NCI-H2081 treated with DMSO at 0.1 percent for 48 hours (cell line): ENCODE results near the gene CRISPLD2.

Experiments
- DNase-seq: peaks from one replicate; lab custom pipeline; 2025; lab: John Stamatoyannopoulos, UW

CRISPLD2 gene

DNA sequence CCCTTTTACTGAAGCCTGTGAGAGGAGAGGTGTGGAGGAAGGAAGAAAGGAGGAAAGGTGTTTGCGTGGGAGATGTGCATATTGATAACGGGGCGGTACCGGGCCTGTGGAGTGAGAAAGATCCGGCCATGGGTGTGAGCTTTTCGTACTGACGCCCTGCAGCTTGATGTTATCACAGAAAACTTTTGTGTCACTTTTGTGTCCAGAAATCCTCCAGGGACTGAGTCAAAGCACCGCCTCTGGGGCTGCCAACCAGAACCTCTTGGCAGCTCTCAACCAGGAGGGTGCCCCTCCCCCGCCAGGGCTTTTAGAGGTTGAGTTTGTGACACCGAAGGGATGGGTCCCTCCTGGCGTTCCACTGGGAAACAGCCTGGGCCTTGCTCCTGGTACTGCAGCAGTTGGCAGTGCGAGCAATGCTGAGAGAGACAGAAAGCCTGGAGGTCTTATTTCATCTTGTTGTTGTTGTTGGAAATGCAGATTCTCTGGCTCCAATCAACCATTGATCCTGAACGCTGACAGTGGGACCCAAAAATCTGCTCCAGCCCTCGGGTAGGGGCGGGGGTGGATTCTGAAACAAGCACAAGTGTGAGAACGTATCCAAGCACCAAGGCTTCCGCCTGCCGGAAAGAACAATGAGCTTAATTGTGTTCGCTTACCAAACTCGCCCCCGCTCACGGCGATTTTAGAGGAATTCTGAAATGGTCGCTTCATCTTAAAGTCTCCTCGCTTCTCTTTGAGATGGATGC lies 65.0 kb downstream of the CRISPLD2 start:
- no peak for DNase-seq

DNA sequence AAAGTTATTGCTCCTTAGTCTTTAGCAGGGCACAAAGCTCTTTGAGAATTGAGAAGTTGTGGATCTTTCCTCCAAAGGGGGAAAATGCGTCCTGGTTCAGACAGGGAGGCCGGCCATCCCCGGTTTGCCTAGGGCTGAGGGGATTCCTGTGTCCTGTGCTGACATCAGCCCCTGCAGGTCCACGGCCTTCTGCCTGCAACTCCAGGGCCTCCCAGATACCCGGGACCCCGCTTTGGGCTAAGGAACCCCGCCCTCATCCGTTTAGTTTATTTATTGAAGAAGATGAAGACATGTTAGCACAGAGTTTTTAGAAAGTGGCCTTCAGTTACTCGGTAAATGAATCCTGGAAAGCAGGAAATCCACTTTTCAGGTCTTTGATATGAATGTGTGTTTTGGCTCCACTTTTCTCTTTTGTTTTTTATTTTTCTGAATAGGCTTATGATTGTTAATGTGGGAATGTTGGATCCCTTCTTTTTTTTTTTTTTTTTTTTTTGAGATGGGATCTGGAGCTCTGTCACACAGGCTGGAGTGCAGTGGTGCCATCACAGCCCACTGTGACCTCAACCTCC lies 65.6 kb downstream of the CRISPLD2 start:
- DNase-seq: no peak

DNA sequence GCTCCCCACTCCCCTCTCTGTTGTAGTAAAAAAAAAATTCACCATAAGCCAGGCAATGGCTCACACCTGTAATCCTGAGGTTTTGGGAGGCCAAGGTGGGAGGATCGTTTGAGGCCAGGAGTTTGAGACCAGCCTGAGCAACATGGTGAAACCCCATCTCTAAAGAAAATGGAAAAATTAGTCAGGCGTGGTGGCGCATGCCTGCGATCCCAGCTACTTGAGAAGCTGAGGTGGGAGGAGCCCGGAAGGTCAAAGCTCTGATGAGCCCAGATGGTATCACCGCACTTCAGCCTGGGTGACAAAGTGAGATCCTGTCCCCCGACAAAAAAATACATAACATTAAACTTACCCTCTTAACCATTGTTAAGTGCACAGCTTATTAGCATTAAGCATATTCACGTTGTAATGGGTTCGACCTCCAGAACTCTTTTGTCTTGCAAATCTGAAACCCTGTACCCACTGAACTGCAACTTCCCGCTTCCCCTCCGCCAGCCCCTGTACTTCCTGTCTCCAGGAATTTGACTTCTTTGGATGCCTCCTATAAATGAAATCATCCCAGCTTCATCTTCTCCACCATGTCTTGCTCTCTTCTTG lies 66.8 kb downstream of the CRISPLD2 start:
- DNase-seq: no peak

DNA sequence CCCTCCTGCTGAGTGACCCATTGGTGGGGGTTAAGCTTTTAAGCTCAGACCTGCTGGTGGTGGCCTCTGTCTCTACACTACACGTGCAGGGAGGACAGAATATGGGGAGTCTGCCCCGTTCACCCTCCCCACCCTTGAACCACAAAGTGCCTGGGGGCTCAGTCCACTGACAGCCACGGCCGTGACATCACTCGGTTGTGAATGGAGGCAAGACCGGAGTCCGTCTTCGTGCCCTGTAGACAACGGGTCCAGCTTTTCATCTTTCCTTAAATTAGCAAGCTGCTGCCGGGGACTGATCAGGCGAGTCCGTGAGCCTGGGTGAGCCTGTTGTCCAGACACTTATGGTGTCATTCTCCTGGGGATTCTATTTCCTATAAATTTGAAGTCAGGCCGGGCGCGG lies 67.4 kb downstream of the CRISPLD2 start:
- DNase-seq: no peak

DNA sequence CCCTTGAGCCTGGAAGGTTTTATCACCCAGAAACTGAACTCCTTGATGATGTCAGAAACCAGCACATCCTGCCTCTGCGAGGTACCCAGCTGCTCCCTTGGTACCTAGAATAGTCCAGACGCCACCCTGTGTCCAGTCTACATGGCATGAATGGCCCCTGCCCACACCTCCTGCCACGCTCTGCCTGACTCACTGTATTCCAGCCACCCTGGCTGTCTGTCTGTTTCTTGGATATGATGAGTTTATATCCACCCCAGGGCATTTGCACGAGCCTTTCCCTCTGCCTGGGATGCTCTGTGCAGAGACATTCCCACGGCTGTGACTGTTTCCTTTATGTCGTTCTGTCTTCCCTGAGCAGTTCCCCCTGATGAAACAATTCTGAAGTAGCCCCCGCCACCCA lies 68.7 kb downstream of the CRISPLD2 start:
- DNase-seq: no peak

DNA sequence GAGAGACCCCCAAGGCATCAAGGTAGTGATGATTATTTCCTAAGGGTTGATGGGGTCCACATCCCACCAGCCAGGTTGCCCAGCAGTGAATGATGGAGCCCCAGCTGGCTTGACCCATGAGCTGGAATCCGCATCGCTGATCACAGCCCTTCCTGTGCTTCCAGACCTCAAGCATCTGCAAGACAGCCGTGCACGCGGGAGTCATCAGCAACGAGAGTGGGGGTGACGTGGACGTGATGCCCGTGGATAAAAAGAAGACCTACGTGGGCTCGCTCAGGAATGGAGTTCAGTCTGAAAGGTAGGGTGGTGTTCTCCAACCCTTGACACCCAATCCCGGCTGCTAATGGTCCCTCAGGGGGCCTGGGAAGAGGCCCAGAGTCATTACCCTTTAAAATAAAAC lies 69.3 kb downstream of the CRISPLD2 start:
- no peak for DNase-seq

DNA sequence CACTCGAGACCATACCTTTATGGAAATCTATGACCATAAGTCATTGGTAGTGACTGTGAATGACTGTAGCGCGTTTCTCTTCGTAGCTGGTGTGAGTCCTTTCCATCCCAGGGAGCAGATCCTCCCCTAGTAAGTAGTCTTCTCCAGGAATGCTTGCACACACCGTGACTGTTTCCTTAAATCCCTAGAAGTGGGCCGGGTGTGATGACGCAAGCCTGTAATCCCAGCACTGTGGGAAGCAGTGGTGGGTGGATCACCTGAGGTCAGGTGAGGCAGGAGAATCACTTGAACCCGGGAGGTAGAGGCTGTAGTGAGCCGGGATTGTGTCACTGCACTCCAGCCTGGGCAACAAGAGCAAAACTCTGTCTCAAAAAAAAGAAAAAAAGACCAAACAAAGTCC lies 70.6 kb downstream of the CRISPLD2 start:
- DNase-seq: no peak

DNA sequence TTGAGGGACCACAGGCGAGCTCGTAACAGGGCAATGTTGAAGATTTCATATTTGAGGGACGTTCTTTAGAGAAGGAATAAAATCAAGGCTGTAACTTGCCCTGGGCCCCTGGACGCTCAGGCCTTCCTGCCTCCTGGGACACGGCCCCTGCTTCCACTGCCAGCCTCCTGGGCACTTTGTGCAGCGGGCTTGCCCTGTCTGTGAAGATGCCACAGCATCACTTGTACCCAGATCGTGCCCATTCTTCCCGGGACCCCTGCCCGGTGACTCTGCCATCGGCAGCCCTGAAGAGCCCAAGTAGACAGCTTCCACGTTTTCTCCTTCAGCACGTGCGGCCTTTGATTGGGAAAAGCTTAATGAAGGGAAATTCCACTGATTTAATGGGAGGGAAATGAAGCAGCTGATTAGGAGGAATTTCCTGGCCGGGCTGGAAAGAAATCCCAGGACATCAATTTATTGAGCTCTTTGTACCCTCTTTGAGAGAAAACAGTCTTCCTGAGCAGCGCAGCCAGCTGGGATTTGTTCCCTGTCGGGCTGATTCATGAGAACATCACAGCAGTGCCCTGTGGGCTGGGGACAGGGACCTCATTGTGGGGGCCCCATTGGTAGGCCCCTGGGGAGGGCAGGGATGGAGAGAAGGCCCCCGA lies 71.5 kb downstream of the CRISPLD2 start:
- no peak for DNase-seq

DNA sequence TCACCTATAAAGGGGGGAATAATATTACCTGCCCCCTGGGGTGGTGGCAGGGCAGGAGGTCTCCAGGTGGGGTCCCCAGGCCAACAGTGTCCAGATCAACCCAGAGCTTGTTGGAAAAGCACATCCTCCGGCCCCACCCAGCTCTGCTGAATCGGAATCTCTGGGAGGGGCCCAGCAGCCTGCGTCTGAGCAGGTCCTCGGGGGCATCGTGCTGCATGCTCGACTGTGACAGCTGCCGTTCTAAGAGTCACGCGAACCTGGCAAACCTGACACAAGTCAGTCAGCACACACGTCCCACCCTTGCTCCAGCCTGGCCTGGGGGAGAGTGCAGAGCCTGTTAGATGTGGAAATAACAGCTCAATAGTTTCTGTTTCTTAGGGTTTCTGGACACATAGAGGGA lies 72.3 kb downstream of the CRISPLD2 start:
- no peak for DNase-seq

DNA sequence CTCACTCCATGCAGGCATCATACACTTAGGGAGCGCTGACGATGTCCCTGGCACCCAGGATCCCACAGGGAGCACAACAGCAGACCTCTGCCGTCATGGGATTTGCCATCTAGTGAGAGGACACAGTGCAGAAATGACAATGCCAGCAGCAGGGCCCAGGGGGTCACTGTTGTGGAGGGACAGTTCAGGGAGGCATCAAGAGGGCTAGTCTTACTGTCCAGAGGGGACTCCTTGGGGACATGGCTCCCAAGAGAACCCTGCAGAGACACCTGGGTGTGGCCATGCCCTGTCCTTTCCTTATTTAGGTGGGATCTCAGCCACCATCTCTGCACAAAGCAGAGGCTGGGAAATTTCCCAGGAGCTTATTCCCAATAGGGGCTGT lies 73.7 kb downstream of the CRISPLD2 start:
- DNase-seq: no peak

DNA sequence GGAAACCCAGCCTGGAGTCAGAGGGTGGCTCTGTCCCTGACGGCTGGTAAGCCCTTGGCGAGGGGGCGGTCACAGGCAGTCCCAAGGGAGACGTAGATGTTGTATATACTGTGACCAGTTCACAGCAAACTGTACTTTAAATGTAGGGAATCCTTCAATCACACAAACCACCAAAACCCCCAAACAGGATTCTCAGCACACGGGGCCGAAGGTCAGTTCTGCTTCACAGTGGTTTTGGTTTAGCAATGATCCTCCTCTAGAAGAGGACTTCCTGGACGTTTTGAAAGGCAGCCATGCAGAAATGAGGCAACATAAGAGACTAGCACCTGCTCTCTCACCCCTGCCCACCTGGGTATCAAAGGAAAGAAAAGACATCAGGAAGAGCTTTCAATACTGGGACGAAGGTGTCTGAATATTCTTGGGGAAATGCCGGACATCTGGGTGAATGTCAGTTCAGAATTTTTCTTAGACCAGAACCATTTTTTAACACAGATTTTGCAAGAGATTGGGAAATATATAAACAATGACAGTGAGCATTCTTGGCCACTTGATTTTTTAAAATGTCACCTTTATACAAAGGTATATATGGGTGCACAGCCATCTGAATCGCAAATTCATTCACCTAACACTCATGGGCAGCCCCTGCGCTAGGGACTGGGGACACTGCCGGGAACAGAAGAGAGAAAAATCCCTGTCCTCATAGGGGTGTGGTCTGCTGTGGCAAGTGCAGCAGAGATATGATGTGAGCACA lies 74.2 kb downstream of the CRISPLD2 start:
- DNase-seq: no peak

DNA sequence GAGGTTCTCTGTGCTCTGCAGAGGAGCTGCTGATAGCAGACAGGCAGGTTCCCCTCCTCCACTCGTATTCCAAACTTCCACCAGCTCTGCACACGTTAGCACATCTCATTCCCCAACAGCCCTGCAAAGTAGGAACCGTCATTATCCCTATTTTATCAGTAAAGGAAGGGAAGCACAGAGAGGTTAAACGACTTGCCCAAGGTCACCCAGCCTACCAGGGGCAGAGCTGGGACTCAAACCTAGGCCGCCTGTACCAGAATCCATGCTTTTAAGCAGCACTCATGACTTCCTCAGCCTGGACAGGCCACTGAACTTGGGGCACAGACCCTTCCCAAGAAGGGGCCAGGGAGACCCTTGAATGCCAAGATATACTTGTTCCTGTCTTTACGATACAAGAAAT lies 75.2 kb downstream of the CRISPLD2 start:
- DNase-seq: no peak

DNA sequence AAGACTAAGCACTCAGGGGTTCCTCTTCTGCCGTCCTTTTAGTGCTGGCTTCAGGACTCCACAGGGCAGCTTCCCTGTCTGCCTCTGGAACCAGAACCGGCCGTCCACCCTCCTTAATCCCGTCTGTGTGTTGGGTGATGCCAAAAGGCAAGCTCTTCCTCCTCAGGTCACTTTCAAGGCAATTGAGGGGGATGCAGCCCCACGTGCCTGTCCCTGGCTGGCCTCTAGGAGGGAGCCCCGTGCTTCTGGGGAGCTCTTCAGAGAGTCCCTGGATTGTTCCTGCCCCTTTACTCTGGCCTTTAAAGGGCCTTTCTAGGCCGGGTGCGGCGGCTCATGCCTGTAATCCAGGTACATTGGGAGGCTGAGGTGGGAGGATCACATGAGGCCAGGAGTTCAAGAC lies 77.1 kb downstream of the CRISPLD2 start:
- DNase-seq: no peak

DNA sequence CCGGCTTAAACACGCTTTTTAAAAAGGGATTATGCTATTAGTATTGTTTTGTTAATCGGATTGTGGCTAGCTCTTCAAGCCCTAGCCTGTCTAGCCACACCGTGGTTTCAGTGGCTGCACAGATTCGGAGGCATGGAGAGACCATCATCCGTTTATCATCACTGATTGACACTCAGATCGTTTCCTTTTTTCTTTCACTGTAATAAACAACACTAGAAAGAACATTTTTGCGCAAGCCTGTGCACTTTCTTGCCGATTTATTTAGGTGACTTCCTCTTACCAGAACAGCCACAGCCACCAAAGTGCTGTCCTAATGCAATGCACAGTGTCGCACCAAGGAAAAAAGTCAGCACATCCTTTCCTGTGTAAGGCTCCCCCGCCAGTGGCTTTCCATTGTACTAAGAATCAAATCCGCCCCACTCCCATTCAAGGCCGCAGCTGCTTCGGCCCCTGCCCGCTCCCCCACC lies 78.2 kb downstream of the CRISPLD2 start:
- DNase-seq: no peak

DNA sequence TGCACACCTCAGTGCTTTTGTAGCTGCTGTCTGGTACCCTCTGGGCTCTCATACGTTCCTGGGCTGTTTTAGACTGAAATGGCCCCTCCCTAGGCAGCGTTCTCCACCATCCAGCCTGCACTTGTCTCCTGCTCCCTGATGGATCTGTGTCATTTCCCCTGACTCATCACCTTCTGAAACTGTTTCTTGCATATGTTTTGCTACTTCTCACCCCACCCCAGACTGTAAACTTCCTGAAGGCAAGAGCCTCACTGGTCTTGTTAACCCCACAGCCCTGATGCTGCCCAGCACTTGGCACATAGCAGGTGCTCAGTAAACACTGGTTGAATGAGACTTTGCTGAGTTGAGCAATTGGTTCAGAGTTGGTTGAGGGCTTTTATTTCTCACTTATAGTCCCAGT lies 78.7 kb downstream of the CRISPLD2 start:
- no peak for DNase-seq

DNA sequence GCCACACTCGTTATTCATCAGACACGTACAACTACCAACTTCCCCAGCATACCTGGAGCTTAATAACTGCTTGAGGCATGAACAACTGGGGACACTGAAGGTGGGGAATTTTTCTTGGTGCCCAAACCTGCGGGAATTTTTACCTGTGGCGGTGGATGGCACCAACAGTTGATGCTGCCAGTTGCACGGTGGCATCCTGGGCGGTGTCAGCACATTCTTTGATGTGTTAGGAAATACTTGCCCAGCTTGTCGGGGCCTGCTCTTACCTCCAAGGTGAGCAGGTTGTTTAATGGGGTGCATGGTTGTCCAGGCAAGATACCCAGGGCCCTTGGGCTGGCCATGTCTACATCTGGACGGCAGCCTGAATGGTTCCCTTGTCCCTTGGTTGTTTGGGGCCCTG lies 79.6 kb downstream of the CRISPLD2 start:
- DNase-seq: no peak

DNA sequence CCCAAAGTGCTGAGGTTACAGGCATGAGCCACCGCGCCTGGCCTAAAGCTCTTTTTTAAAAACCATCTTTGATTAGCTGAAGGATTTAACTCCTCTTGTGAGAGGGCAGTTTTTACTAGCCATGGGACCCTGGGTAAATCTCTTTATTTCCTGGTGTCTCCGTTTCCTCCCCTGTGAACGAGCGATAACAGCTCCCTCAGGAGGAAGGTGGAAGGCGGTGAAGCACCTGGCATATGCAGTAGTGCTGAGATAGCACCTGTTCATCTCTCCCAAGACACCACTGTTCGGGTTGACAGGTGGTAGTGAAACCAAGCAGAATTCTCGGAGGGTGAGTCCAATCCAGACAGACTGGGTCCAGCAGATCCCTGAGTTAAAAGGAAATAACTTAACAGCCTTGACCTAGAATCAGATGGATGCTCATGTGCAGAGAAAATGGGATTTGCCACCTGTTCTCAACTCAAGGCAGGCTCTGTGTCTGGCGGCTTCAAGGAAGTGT lies 86.2 kb downstream of the CRISPLD2 start:
- DNase-seq: no peak

DNA sequence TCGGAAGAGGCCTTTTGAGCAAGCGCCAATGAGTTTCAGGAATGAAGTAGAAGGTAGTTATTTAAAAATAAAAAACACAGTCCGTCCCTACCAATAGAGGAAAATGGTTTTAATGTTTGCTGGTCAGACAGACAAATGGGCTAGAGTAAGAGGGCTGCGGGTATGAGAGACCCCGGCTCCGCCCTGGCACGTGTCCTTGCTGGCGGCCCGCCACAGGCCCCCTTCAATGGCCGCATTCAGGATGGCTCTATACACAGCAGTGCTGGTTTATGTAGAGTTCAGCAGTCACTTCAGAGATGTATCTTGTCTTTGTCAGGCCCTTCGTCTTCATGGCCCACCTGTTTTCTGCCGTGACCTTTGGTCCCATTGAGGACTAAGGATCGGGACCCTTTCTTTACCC lies 87.3 kb downstream of the CRISPLD2 start:
- DNase-seq: no peak

DNA sequence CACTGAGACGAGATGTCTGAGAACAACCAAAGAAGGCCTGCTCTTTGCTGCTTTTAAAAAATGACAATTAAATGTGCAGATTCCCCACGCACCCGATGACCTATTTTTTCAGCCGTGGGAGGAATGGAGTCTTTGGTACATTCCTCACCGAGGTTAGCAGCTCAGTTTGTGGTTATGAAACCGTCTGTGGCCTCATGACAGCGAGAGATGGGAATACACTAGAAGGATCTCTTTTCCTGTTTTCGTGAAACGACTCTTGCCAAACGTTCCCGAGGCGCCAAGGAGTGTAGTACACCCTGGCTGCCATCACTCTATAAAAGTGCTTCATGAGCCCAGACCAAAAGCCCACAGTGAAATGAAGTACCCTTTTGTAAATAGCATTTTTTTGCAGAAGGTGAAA lies 87.8 kb downstream of the CRISPLD2 start:
- DNase-seq: no peak

DNA sequence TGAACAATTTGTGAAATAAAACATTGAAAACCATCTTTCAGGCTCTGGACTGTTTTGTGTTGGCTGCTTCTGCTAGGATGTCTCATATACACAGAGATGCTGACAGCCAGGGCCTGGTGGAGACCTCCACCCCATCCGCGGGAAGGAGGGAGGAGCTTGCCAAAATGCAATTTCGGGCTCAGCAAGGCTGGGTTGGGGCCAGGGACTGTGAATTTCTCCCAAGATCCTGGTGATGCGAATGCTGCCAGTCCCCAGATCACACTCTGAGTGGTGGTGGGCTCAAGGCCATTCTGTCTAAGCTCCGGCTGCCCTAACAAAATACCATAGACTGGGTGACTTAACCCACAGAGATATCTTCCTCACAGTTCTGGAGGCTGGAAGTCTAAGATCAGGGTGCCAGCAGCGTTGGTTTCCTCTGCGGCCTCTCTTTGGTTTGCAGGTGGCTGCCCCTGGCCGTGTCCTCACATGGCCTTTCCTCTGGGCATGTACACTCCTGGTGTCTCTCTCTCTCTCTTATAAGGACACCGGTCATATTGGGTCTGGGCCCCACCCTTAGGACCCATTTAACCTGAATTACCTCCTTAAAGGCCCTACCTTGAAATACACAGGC lies 89.8 kb downstream of the CRISPLD2 start:
- no peak for DNase-seq

DNA sequence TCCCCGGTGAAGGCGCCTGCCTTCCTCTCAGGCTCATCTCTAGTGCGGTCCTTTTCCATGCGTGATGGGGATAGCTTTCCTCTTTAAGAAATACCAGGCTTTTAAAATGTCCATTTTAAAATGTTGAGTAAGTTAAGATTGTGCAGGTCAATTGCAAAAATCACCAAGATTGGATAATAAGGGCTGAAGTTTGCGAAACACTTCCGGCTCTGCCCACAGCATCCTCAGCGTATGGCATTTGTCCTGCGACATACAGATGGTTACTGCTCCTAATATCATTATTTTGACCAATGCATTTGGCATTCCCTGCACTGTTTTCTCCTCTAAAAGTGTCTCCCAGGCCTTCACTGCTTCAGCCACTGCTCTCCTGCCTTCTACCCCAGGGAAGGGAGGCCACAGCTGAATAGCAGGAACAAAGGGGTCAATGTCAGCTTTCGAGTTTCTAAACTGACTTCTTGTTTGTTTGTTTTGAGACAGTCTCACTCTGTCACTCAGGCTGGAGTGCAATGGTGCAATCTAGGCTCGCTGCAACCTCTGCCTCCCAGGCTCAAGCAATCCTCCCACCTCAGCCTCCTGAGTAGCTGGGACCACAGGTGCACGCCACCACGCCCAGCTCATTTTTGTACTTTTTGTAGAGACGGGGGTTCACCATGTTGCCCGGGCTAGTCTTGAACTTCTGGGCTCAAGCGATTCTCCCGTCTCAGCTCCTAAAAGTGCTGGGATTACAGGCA lies 91.9 kb downstream of the CRISPLD2 start:
- DNase-seq: no peak
